ENCODE results near the gene STAG2. TPM values are rescaled to one million over a fixed set of nuclear protein-coding genes. Genes with fewer than 3 reads are reported as not detected.

The STAG2 gene
- total and polyA plus RNA-seq, 2 experiments from 2014 or later, result 68.8 to 92.8 TPM

GRCh38 chrX:123976706-123977316, 15.3 kb downstream of the STAG2 start:
- Histone ChIP-seq H3K4me2 (no peak overlapping the region), H3F3A (replicated peaks; ENCODE audit: low read depth) (no peaks in the 10 kb centered on the region), H2AFZ (no peak overlapping the region), H3K4me3 (no peak overlapping the region), H3K9me2 (ENCODE audit: insufficient read depth) (no peaks in the 10 kb centered on the region), H3K27ac (ENCODE audit: low read depth) (no peak overlapping the region), H3K27me3 (ENCODE audit: insufficient read depth) (no peaks in the 10 kb centered on the region), H4K20me1 (replicated peaks; ENCODE audit: insufficient read depth) (peaks cover 18% of the 10 kb centered on the region), H3K36me3 (ENCODE audit: insufficient read depth) (no peaks in the 10 kb centered on the region), H3K4me1 (ENCODE audit: insufficient read depth) (peaks cover 18% of the 10 kb centered on the region), H3K79me2 (replicated peaks; ENCODE audit: insufficient read depth) (peaks cover 100% of the 10 kb centered on the region)
- no peak overlapping the region for H3K27ac Mint-ChIP-seq
- no peak overlapping the region for H3K4me3 Mint-ChIP-seq
- peaks cover 18% of the 10 kb centered on the region for H3K4me1 Mint-ChIP-seq
- TF ChIP-seq STAT1 (IDR thresholded peaks at IDR 0.05; ENCODE audit: unreplicated experiment), result no peak
- TF ChIP-seq, protein P1, sequence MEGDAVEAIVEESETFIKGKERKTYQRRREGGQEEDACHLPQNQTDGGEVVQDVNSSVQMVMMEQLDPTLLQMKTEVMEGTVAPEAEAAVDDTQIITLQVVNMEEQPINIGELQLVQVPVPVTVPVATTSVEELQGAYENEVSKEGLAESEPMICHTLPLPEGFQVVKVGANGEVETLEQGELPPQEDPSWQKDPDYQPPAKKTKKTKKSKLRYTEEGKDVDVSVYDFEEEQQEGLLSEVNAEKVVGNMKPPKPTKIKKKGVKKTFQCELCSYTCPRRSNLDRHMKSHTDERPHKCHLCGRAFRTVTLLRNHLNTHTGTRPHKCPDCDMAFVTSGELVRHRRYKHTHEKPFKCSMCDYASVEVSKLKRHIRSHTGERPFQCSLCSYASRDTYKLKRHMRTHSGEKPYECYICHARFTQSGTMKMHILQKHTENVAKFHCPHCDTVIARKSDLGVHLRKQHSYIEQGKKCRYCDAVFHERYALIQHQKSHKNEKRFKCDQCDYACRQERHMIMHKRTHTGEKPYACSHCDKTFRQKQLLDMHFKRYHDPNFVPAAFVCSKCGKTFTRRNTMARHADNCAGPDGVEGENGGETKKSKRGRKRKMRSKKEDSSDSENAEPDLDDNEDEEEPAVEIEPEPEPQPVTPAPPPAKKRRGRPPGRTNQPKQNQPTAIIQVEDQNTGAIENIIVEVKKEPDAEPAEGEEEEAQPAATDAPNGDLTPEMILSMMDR (conservative IDR thresholded peaks at IDR 0.05; ENCODE audit: low read depth in 2 of 2), result peak; percentile 15 to 29; a peak in 3 of 4 replicates
- TF ChIP-seq REST (IDR thresholded peaks at IDR 0.05; ENCODE audit: unreplicated experiment), result no peak
- no peak for TF ChIP-seq NANOG (IDR thresholded peaks at IDR 0.05; ENCODE audit: borderline replicate concordance)
- TF ChIP-seq, protein P2, sequence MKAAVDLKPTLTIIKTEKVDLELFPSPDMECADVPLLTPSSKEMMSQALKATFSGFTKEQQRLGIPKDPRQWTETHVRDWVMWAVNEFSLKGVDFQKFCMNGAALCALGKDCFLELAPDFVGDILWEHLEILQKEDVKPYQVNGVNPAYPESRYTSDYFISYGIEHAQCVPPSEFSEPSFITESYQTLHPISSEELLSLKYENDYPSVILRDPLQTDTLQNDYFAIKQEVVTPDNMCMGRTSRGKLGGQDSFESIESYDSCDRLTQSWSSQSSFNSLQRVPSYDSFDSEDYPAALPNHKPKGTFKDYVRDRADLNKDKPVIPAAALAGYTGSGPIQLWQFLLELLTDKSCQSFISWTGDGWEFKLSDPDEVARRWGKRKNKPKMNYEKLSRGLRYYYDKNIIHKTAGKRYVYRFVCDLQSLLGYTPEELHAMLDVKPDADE (IDR thresholded peaks at IDR 0.05), result no peak
- TF ChIP-seq ZNF331 (CRISPR knock-in tag; IDR thresholded peaks at IDR 0.05; ENCODE audit: low read depth), result no peak
- no peaks in the 10 kb centered on the region for H3K9me3 Mint-ChIP-seq
- no peak for ATAC-seq
- no peaks in the 10 kb centered on the region for H3K36me3 Mint-ChIP-seq (ENCODE audit: low read depth)
- peaks cover 3% of the 10 kb centered on the region for H3K27me3 Mint-ChIP-seq (ENCODE audit: insufficient read depth, low read depth, poor library complexity)
- DNase-seq (ENCODE audit: low spot score), result peak; percentile 17

GRCh38 chrX:123983240-123983639, 21.7 kb downstream of the STAG2 start:
- DNase-seq (ENCODE audit: low spot score), result no peak
- H3K4me3 Mint-ChIP-seq, result no peak overlapping the region
- Histone ChIP-seq H2AFZ (no peak overlapping the region), H3K9me2 (ENCODE audit: insufficient read depth) (no peaks in the 10 kb centered on the region), H3K27me3 (ENCODE audit: insufficient read depth) (no peaks in the 10 kb centered on the region), H3K4me3 (no peak overlapping the region), H3K79me2 (replicated peaks; ENCODE audit: insufficient read depth) (peaks cover 100% of the 10 kb centered on the region), H3K27ac (ENCODE audit: low read depth) (no peak overlapping the region), H3K4me1 (ENCODE audit: insufficient read depth) (peaks cover 21% of the 10 kb centered on the region), H3K36me3 (ENCODE audit: insufficient read depth) (no peaks in the 10 kb centered on the region), H3F3A (replicated peaks; ENCODE audit: low read depth) (no peaks in the 10 kb centered on the region), H3K4me2 (no peak overlapping the region), H4K20me1 (replicated peaks; ENCODE audit: insufficient read depth) (peaks cover 24% of the 10 kb centered on the region)
- H3K36me3 Mint-ChIP-seq (ENCODE audit: low read depth), result no peaks in the 10 kb centered on the region
- H3K9me3 Mint-ChIP-seq, result no peaks in the 10 kb centered on the region
- ATAC-seq, result no peak
- H3K27me3 Mint-ChIP-seq (ENCODE audit: insufficient read depth, low read depth, poor library complexity), result peaks cover 3% of the 10 kb centered on the region
- H3K27ac Mint-ChIP-seq, result no peak overlapping the region
- H3K4me1 Mint-ChIP-seq, result peaks cover 28% of the 10 kb centered on the region
- TF ChIP-seq NANOG (IDR thresholded peaks at IDR 0.05; ENCODE audit: borderline replicate concordance) (no peak), ZNF114 (CRISPR knock-in tag; IDR thresholded peaks at IDR 0.05) (no peak), CREB1 (CRISPR knock-in tag; IDR thresholded peaks at IDR 0.05; ENCODE audit: low read depth) (no peak), ZNF331 (CRISPR knock-in tag; IDR thresholded peaks at IDR 0.05; ENCODE audit: low read depth) (no peak), EZH2phosphoT487 (IDR thresholded peaks at IDR 0.05; ENCODE audit: unreplicated experiment) (no peak), JUNB (IDR thresholded peaks at IDR 0.05; ENCODE audit: unreplicated experiment) (no peak), EZH2 (IDR thresholded peaks at IDR 0.05; ENCODE audit: low read depth, unreplicated experiment) (no peak)
- TF ChIP-seq, protein P2 (IDR thresholded peaks at IDR 0.05), result no peak
- TF ChIP-seq, protein P1 (conservative IDR thresholded peaks at IDR 0.05; ENCODE audit: low read depth in 2 of 2), result no peak
